GM10248 (cell line): Measurements from ENCODE around the gene ZNF652.

ENCODE experiments used
- CTCF ChIA-PET: fragments of 300-600 bp; sonication (Branson Sonifier 250); formaldehyde crosslinking; extraction: SDS; loops from one replicate; lab custom pipeline; 2021; ENCODE audit warnings: antibody characterized with exemption; lab: Yijun Ruan, JAX
- POLR2A ChIA-PET: fragments of 350-650 bp; sonication (Branson Sonifier 250); formaldehyde crosslinking; extraction: SDS; loops from one replicate; lab custom pipeline; 2020; ENCODE audit warnings: antibody characterized with exemption; lab: Yijun Ruan, JAX
- DNase-seq: peaks from one replicate; pipeline ENCODE4 v3.0.0; 2012; ENCODE audit errors: extremely low spot score
- TF ChIP-seq, protein P1 (sequence below): IDR thresholded peaks from 2 replicates; pipeline ENCODE4 v1.5.1; 2012; ENCODE audit warnings: mild to moderate bottlenecking, low read depth; ENCODE audit errors: extremely low read depth, missing control alignments, control extremely low read depth

Gene ZNF652

DNA sequence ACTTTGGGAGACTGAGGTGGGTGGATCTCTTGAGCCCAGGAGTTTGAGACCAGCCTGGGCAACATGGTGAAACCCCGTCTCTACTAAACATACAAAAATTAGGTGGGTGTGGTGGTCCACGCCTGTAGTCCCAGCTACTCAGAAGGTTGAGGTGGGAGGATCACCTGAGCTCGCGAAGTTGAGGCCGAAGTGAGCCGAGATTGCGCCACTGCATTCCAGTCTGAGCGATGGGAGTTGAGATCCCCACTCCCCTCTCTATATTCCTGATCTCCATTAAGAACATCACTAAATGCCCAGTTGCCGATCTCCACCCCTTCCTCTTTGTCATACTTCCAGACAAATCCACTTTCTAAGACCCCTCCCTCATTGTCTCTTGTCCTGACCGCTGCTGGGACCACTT lies 24.3 kb upstream of the ZNF652 start:
- POLR2A ChIA-PET: interaction anchor here (0.6 kb wide), 1 partner anchor 157 kb away, joined by 4 read pairs; no protein-coding TSS in a partner anchor
- CTCF ChIA-PET: interaction anchor here (0.7 to 6.7 kb wide), 9 partner anchors 10 to 181 kb away, joined by 3 to 52 read pairs (median 3); no protein-coding TSS in a partner anchor
- TF ChIP-seq, protein P1, sequence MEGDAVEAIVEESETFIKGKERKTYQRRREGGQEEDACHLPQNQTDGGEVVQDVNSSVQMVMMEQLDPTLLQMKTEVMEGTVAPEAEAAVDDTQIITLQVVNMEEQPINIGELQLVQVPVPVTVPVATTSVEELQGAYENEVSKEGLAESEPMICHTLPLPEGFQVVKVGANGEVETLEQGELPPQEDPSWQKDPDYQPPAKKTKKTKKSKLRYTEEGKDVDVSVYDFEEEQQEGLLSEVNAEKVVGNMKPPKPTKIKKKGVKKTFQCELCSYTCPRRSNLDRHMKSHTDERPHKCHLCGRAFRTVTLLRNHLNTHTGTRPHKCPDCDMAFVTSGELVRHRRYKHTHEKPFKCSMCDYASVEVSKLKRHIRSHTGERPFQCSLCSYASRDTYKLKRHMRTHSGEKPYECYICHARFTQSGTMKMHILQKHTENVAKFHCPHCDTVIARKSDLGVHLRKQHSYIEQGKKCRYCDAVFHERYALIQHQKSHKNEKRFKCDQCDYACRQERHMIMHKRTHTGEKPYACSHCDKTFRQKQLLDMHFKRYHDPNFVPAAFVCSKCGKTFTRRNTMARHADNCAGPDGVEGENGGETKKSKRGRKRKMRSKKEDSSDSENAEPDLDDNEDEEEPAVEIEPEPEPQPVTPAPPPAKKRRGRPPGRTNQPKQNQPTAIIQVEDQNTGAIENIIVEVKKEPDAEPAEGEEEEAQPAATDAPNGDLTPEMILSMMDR: no peak
- DNase-seq: no peak

DNA sequence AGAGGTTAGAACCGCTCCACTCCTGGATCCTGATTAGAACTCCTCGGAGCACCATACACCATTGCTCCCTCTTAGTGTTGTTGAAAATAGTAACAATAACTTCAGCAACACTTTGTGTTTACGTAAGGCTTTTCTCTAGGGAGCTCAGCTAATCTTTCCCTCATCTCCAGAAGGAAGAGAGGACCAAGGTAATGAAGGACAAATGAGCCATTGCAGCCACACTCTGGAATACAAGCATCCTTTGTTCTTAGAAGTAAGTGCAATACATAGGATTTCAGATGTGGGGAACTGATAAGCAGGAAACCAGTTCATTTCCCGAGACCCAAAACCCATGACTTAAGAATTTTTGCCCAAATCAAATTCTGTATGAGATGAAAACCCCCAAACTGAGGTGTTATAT lies 22.9 kb upstream of the ZNF652 start:
- POLR2A ChIA-PET: no interaction called here
- TF ChIP-seq, protein P1: no peak
- DNase-seq: no peak
- CTCF ChIA-PET: interaction anchor here (1.0 kb wide), 1 partner anchor 17 kb away, joined by 4 read pairs; no protein-coding TSS in a partner anchor

DNA sequence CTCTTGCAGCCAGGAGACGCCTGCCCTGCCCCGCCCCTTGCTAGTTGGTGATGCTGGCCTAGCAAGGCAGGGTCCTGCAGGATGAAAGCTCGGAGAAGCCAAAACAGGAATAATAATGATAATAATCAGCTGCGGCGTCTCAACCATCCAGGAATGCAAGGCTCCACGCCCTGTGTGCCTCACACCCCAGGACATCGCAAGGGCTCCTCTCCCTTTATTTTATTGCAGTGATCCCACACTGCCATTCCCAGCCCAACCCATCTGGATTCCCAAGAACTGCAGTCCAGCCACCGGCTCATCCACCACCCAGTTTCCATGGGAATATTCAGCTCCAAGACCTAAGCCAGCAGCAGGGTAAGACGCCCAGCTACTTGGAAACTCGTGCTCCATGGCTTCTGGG lies 21.0 kb upstream of the ZNF652 start:
- ChIA-PET POLR2A (no interaction called here), CTCF (interaction anchor here (2.6 kb wide), 1 partner anchor 20 kb away, joined by 8 read pairs; no protein-coding TSS in a partner anchor)
- TF ChIP-seq, protein P1: no peak
- no peak for DNase-seq

DNA sequence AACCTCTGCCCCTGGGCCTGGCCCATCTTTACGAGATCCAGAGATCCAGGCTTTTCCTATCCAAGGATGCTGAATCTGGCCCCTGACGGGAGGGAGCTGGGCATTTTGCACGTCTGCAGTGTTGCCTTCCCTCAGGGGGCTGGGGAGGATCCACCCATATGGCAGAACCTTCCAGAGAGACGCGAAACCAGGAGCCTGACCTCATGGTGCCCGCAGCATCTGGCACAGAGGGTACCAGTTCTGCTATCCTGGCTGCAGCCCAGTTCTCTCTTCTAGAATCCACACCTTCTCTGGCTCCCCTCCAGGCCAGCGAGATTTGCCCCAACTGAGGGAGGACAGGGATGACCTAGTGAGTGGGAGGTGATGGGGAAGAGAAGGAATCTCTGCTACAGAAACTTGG lies 20.5 kb upstream of the ZNF652 start:
- DNase-seq: no peak
- CTCF ChIA-PET: interaction anchor here (0.8 to 2.6 kb wide), 2 partner anchors 19 to 91 kb away, joined by 3 to 8 read pairs; no protein-coding TSS in a partner anchor
- TF ChIP-seq, protein P1: no peak
- POLR2A ChIA-PET: no interaction called here

DNA sequence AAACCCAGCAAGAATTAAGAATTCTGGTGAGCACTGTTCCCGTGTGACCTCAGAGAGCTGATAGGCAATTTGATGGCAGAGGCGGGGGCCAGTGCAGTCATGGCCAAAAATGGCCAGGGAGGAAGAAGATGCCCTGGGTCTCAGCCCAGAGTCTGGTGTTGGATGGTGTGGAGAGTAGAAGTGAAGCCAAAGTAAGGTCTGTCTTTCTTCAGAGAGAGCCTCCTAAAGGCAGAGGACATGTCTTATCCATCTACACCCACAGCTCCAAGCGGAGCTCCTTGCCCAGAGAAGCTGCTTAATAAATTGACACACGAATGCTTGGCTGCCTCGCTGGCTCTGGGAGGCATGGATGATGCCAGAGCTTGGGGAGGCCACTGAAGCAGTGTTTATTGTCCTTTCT lies 19.7 kb upstream of the ZNF652 start:
- ChIA-PET CTCF (interaction anchor here (0.8 to 4.5 kb wide), 6 partner anchors 14 to 349 kb away, joined by 3 to 26 read pairs (median 3); no protein-coding TSS in a partner anchor), POLR2A (no interaction called here)
- no peak for DNase-seq
- TF ChIP-seq, protein P1: no peak

DNA sequence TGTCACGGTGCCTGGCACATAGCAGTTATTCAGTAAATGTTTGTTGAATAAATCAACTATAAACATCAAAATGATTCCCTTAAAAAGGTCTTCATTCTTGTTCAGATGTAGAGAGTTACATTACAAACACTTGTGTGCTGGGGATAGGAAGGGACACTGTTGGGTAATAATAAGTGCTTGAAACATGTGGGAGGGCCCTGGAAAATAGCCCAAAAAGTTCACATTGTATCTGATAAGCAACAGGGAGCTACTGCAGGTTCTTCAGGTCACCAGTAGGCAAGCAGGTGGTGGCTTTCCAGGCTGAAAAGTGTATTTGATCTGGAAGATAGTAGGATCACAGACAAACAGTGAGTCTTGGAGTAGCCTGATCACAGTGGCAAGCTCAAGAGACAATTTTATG lies 19.0 kb upstream of the ZNF652 start:
- POLR2A ChIA-PET: interaction anchor here (0.6 kb wide), 1 partner anchor 11 kb away, joined by 4 read pairs; no protein-coding TSS in a partner anchor
- CTCF ChIA-PET: interaction anchor here (1.4 to 4.5 kb wide), 4 partner anchors 13 to 348 kb away, joined by 3 to 26 read pairs (median 3); no protein-coding TSS in a partner anchor
- DNase-seq: no peak
- TF ChIP-seq, protein P1: no peak
